Left ventricle myocardium inferior (tissue), 1 donor: ENCODE measurements around the gene UBE2E2. TPM values are rescaled to one million over a fixed set of nuclear protein-coding genes. Genes with fewer than 3 reads are reported as not detected.

Experiments used
- DNase-seq: peaks from one replicate; pipeline ENCODE4 v3.0.0-alpha.2; 2020
- H3K27ac ChIP-seq: fragments of 200-600 bp; replicated peaks from 2 replicates; pipeline ENCODE4 v1.8.0; 2021
- H3K27me3 ChIP-seq: fragments of 200-600 bp; 2 replicates; pipeline ENCODE4 v1.8.0; 2021; ENCODE audit warnings: low read depth
- H3K36me3 ChIP-seq: fragments of 200-600 bp; 2 replicates; pipeline ENCODE4 v1.8.0; 2021
- H3K4me1 ChIP-seq: fragments of 200-600 bp; 2 replicates; pipeline ENCODE4 v1.8.0; 2021
- H3K4me3 ChIP-seq: fragments of 200-600 bp; 2 replicates; pipeline ENCODE4 v1.8.0; 2021; ENCODE audit warnings: mild to moderate bottlenecking, moderate library complexity
- H3K9me3 ChIP-seq: fragments of 200-600 bp; replicated peaks from 2 replicates; pipeline ENCODE4 v1.8.0; 2021
- CTCF ChIP-seq: fragments of 200-600 bp; IDR thresholded peaks from 2 replicates; pipeline ENCODE4 v1.8.0; 2021; ENCODE audit warnings: antibody characterized with exemption, mild to moderate bottlenecking, borderline replicate concordance
- intact Hi-C: fragments of 100-400 bp; cut with micrococcal nuclease; formaldehyde crosslinking; loops from one replicate; pipeline ENCODE4 v1.11.0; 2022
- total RNA-seq: library from RNA; stranded (reverse); fragmentation: NEBNext Ultra II Directional; extraction: Animal tissue kit (Norgen Biotek cat#: 25700); gene quantifications from one replicate; pipeline ENCODE4 v1.2.1, GENCODE V29; 2021
- donor health status: DM: no; HTN: yes; CAD: no; lungs with severe emphysema.

UBE2E2 gene
- total RNA-seq, 1 donor from 2014 or later = 47.2 TPM

DNA sequence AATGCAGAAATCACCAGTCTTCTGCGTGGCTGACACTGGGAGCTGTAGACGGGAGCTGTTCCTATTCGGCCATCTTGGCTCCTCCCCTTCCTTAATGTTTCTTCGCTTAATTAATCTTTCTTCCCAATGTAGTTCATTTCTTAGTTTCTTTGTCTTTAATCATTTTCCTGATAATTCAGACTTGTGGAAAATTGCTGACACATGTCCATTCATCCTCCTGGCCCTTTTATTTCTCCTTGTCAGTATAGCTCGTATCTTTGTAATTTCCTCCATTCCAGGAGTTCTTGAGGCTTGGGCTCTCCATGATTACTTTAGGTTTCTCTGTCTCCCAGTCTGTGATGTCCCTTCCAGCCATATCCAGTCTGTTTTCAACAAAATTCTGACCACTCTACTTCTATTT lies 98.7 kb downstream of the UBE2E2 start:
- no peak overlapping the region for H3K4me3 ChIP-seq
- peaks cover 42% of the 10 kb centered on the region for H3K4me1 ChIP-seq
- intact Hi-C loops = no loop called here
- H3K36me3 ChIP-seq = no peaks in the 10 kb centered on the region
- no peaks in the 10 kb centered on the region for H3K27me3 ChIP-seq
- DNase-seq = no peak
- TF ChIP-seq CTCF = no peak
- H3K27ac ChIP-seq = no peak overlapping the region
- no peaks in the 10 kb centered on the region for H3K9me3 ChIP-seq

GRCh38 chr3:23302271-23302670 lies 99.1 kb downstream of the UBE2E2 start:
- Histone ChIP-seq H3K27me3 (no peaks in the 10 kb centered on the region), H3K4me3 (no peak overlapping the region), H3K36me3 (no peaks in the 10 kb centered on the region), H3K9me3 (no peaks in the 10 kb centered on the region), H3K27ac (no peak overlapping the region), H3K4me1 (peaks cover 42% of the 10 kb centered on the region)
- DNase-seq = no peak
- intact Hi-C loops = no loop called here
- no peak for TF ChIP-seq CTCF

GRCh38 chr3:23303601-23304217 lies 100.6 kb downstream of the UBE2E2 start:
- intact Hi-C loops = no loop called here
- H3K4me3 ChIP-seq = no peak overlapping the region
- H3K4me1 ChIP-seq = peaks cover 42% of the 10 kb centered on the region
- H3K27me3 ChIP-seq = no peaks in the 10 kb centered on the region
- H3K27ac ChIP-seq = no peak overlapping the region
- H3K9me3 ChIP-seq = no peaks in the 10 kb centered on the region
- DNase-seq = no peak
- no peak for TF ChIP-seq CTCF
- H3K36me3 ChIP-seq = no peaks in the 10 kb centered on the region

GRCh38 chr3:23304424-23304823 lies 101.3 kb downstream of the UBE2E2 start:
- no peak overlapping the region for H3K4me3 ChIP-seq
- no peak overlapping the region for H3K27ac ChIP-seq
- H3K9me3 ChIP-seq = no peaks in the 10 kb centered on the region
- no peak for TF ChIP-seq CTCF
- peaks cover 42% of the 10 kb centered on the region for H3K4me1 ChIP-seq
- intact Hi-C loops = no loop called here
- H3K36me3 ChIP-seq = no peaks in the 10 kb centered on the region
- no peak for DNase-seq
- no peaks in the 10 kb centered on the region for H3K27me3 ChIP-seq

GRCh38 chr3:23308986-23309625 lies 106.0 kb downstream of the UBE2E2 start:
- H3K27ac ChIP-seq = no peak overlapping the region
- TF ChIP-seq CTCF = no peak
- intact Hi-C loops = no loop called here

More at GRCh38 chr3:23308986-23309625, 106.0 kb downstream of the UBE2E2 start:
- Histone ChIP-seq H3K4me3 (no peak overlapping the region), H3K27me3 (no peaks in the 10 kb centered on the region), H3K9me3 (no peaks in the 10 kb centered on the region), H3K4me1 (peaks cover 41% of the 10 kb centered on the region), H3K36me3 (no peaks in the 10 kb centered on the region)
- DNase-seq = no peak
